PC-3 (cell line): ENCODE results near the gene TAF1D. TPM values are rescaled to one million over a fixed set of nuclear protein-coding genes. Genes with fewer than 3 reads are reported as not detected.

Experiments
- ATAC-seq: fragments of 200-7000 bp; cut with Tn5 transposase; 2 replicates; pipeline ENCODE4 v1.9.1; 2020; ENCODE audit warnings: mild to moderate bottlenecking, moderate library complexity
- BruUV-seq: library from RNA; stranded (reverse); fragments of 400-500 nt; replicated peaks from 2 replicates; lab custom pipeline; 2021; lab: Mats Ljungman, UMichigan
- CTCF ChIA-PET: fragments of 300-600 bp; sonication (Branson Sonifier 250); formaldehyde crosslinking; loops from one replicate; lab custom pipeline; 2022; ENCODE audit warnings: antibody characterized with exemption; lab: Charles Lee
- POLR2A ChIA-PET: fragments of 300-600 bp; sonication (Branson Sonifier 250); formaldehyde crosslinking; loops from one replicate; lab custom pipeline; 2022; ENCODE audit warnings: antibody characterized with exemption; ENCODE audit not compliant: unreplicated experiment; lab: Charles Lee
- DNase-seq: peaks from one replicate; pipeline ENCODE4 v3.0.0-alpha.2; 2015
- H2AFZ ChIP-seq: fragments of 300-600 bp; sonication (generic); 2 replicates; pipeline ENCODE4 v1.6.0; 2016; ENCODE audit warnings: antibody characterized with exemption, low read length
- H3F3A ChIP-seq: fragments of 300-600 bp; sonication (generic); one replicate; pipeline ENCODE4 v1.6.0; 2017; ENCODE audit warnings: antibody characterized with exemption, low read length, control low read depth, mild to moderate bottlenecking; ENCODE audit not compliant: unreplicated experiment
- H3K27ac ChIP-seq: fragments of 300-600 bp; sonication (generic); 2 replicates; pipeline ENCODE4 v1.5.1; 2016; ENCODE audit warnings: mild to moderate bottlenecking, low read length
- H3K27me3 ChIP-seq: fragments of 300-600 bp; sonication (generic); 2 replicates; pipeline ENCODE4 v1.6.1; 2016; ENCODE audit warnings: low read length, mixed read lengths
- H3K36me3 ChIP-seq: fragments of 300-600 bp; sonication (generic); 2 replicates; pipeline ENCODE4 v1.6.1; 2016; ENCODE audit warnings: low read depth, mixed run types, low read length, mixed read lengths
- H3K4me1 ChIP-seq: fragments of 300-600 bp; sonication (generic); 2 replicates; pipeline ENCODE4 v1.5.1; 2016; ENCODE audit warnings: low read length; ENCODE audit not compliant: insufficient read depth
- H3K4me2 ChIP-seq: fragments of 300-600 bp; sonication (generic); 2 replicates; pipeline ENCODE4 v1.6.0; 2016; ENCODE audit warnings: low read length
- H3K4me3 ChIP-seq: fragments of 300-600 bp; sonication (generic); 2 replicates; pipeline ENCODE4 v1.5.1; 2016; ENCODE audit warnings: mild to moderate bottlenecking, low read length, mixed read lengths
- H3K79me2 ChIP-seq: fragments of 300-600 bp; sonication (generic); 2 replicates; pipeline ENCODE4 v1.6.1; 2017; ENCODE audit warnings: low read length, mixed read lengths
- H3K9ac ChIP-seq: fragments of 300-600 bp; sonication (generic); 2 replicates; pipeline ENCODE4 v1.6.0; 2016; ENCODE audit warnings: mild to moderate bottlenecking, low read length
- H3K9me2 ChIP-seq: fragments of 300-600 bp; sonication (generic); replicated peaks from 2 replicates; pipeline ENCODE4 v1.6.1; 2016; ENCODE audit warnings: mixed run types, low read length, mixed read lengths
- H3K9me3 ChIP-seq: fragments of 300-600 bp; sonication (generic); 2 replicates; pipeline ENCODE4 v1.6.1; 2016; ENCODE audit warnings: low read length, mixed read lengths
- H4K20me1 ChIP-seq: fragments of 300-600 bp; sonication (generic); 2 replicates; pipeline ENCODE4 v1.6.1; 2016; ENCODE audit warnings: low read length, mixed read lengths
- EZH2 ChIP-seq: fragments of 300-600 bp; sonication (generic); IDR thresholded peaks from one replicate; pipeline ENCODE4 v1.6.1; 2017; ENCODE audit warnings: antibody characterized with exemption, mild to moderate bottlenecking, low read length; ENCODE audit not compliant: unreplicated experiment
- EZH2phosphoT487 ChIP-seq: fragments of 300-600 bp; sonication (generic); IDR thresholded peaks from 2 replicates; pipeline ENCODE4 v1.6.1; 2018; ENCODE audit warnings: mild to moderate bottlenecking, antibody characterized with exemption, low read length, borderline replicate concordance
- intact Hi-C: fragments of 100-400 bp; cut with micrococcal nuclease; formaldehyde crosslinking; loops from 2 replicates; pipeline ENCODE4 v1.9.0; 2023
- total RNA-seq: library from RNA; depleted of rRNA; stranded (reverse); fragments of >200 nt; gene quantifications from 2 replicates; pipeline ENCODE4 v1.2.3, GENCODE V29; 2014
- TF ChIP-seq, protein P1 (sequence below): fragments of 300-600 bp; sonication (generic); conservative IDR thresholded peaks from 2 replicates; pipeline ENCODE4 v1.5.1; 2017; ENCODE audit warnings: antibody characterized with exemption, low read depth, mild to moderate bottlenecking, low read length

Gene TAF1D
- total RNA-seq, 1 experiment from 2014 or later: 135 TPM

DNA sequence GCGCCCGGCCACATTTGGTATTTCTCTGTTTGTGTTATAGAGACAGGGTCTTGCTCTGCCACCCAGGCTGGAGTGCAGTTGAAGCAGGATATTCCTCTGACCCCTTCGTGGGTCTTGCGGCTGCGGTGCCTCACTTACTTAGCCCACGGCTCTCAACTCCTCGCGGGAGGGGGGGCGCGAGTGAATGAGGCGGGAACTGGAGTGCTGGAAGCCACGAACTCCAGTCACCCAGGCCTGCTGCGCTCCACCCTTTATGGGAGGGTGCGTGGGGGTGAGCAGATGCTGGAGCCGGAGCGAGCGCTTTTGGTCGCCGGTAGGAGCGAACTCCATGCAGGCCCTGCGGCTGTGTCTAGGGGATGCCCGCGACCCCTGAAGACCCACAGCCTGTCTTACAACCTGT is 2.0 kb upstream of the TAF1D start:
- Histone ChIP-seq H3K4me3 (no peak overlapping the region), H3F3A (peaks cover 12% of the 10 kb centered on the region), H3K9ac (no peak overlapping the region), H3K9me3 (no peaks in the 10 kb centered on the region), H2AFZ (no peak overlapping the region), H3K4me2 (no peak overlapping the region), H3K4me1 (peaks cover 10% of the 10 kb centered on the region), H3K27me3 (no peaks in the 10 kb centered on the region), H3K9me2 (no peaks in the 10 kb centered on the region), H3K36me3 (peaks cover 22% of the 10 kb centered on the region), H3K27ac (no peak overlapping the region), H4K20me1 (peaks cover 23% of the 10 kb centered on the region), H3K79me2 (peaks cover 56% of the 10 kb centered on the region)
- ChIA-PET POLR2A (no interaction called here), CTCF (no interaction called here)
- intact Hi-C loops: no loop called here
- TF ChIP-seq EZH2phosphoT487 (no peak), EZH2 (no peak)
- TF ChIP-seq, protein P1, sequence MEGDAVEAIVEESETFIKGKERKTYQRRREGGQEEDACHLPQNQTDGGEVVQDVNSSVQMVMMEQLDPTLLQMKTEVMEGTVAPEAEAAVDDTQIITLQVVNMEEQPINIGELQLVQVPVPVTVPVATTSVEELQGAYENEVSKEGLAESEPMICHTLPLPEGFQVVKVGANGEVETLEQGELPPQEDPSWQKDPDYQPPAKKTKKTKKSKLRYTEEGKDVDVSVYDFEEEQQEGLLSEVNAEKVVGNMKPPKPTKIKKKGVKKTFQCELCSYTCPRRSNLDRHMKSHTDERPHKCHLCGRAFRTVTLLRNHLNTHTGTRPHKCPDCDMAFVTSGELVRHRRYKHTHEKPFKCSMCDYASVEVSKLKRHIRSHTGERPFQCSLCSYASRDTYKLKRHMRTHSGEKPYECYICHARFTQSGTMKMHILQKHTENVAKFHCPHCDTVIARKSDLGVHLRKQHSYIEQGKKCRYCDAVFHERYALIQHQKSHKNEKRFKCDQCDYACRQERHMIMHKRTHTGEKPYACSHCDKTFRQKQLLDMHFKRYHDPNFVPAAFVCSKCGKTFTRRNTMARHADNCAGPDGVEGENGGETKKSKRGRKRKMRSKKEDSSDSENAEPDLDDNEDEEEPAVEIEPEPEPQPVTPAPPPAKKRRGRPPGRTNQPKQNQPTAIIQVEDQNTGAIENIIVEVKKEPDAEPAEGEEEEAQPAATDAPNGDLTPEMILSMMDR: no peak
- DNase-seq (no peak), ATAC-seq (no peak)
- no TSS peak for BruUV-seq

- CTCF ChIA-PET: interaction anchor here (1.0 kb wide), 1 partner anchor 109 kb away, joined by 4 read pairs; the partner anchor contains the start of gene VSTM5
These were observed 559 bp upstream of the TAF1D start for GRCh38 chr11:93741882-93742226.

More at GRCh38 chr11:93741882-93742226, 559 bp upstream of the TAF1D start:
- peak; percentile 52 for ATAC-seq
- Histone ChIP-seq H3K4me1 (peaks cover 24% of the 10 kb centered on the region), H3F3A (peaks cover 25% of the 10 kb centered on the region), H3K4me2 (peak overlapping the region; percentile 95), H4K20me1 (peaks cover 36% of the 10 kb centered on the region), H3K9me2 (no peaks in the 10 kb centered on the region), H3K36me3 (peaks cover 35% of the 10 kb centered on the region), H3K79me2 (peaks cover 71% of the 10 kb centered on the region), H2AFZ (peak overlapping the region; percentile 94), H3K9ac (peak overlapping the region; percentile 99), H3K27ac (peak overlapping the region; percentile 75), H3K4me3 (peak overlapping the region; percentile 96), H3K27me3 (no peaks in the 10 kb centered on the region), H3K9me3 (no peaks in the 10 kb centered on the region)
- TSS peak; percentile 89 for BruUV-seq
- intact Hi-C loops: loop anchor here (1.0 to 2.0 kb wide), 3 partner anchors 25 to 109 kb away; partner anchors contain the start of genes MED17 and VSTM5
- no peak for TF ChIP-seq EZH2
- TF ChIP-seq, protein P1: no peak
- no peak for TF ChIP-seq EZH2phosphoT487
- POLR2A ChIA-PET: interaction anchor here (0.5 to 1.5 kb wide), 17 partner anchors 15 to 813 kb away, joined by 3 to 22 read pairs (median 3); partner anchors contain the start of genes CEP295, MED17 and VSTM5
- peak; percentile 73 for DNase-seq
